Right ventricle myocardium superior (tissue), 1 donor: Measurements from ENCODE around the gene UGT3A1. TPM values are rescaled to one million over a fixed set of nuclear protein-coding genes. Genes with fewer than 3 reads are reported as not detected.
"Not testable (repeated sequence)": the region's sequence is repeated elsewhere in the genome, so short reads cannot be mapped to it uniquely, and the experiment has no call there.

Source experiments
- ATAC-seq: fragments of 200-7000 bp; cut with Tn5 transposase; one replicate; pipeline ENCODE4 v1.9.1; 2020; ENCODE audit warnings: mild to moderate bottlenecking; ENCODE audit not compliant: poor library complexity
- DNase-seq: peaks from one replicate; pipeline ENCODE4 v3.0.0-alpha.2; 2020
- intact Hi-C: fragments of 100-400 bp; cut with DNase I; formaldehyde crosslinking; loops from one replicate; pipeline ENCODE4 v1.11.2; 2022
- total RNA-seq: library from RNA; stranded (reverse); fragmentation: NEBNext Ultra II Directional; extraction: Animal tissue kit (Norgen Biotek cat#: 25700); gene quantifications from one replicate; pipeline ENCODE4 v1.2.1, GENCODE V29; 2021
- donor health status: DM: no; HTN: yes; CAD: no; lungs with severe emphysema.

UGT3A1 gene
- total RNA-seq, 1 donor from 2014 or later: not detected

DNA sequence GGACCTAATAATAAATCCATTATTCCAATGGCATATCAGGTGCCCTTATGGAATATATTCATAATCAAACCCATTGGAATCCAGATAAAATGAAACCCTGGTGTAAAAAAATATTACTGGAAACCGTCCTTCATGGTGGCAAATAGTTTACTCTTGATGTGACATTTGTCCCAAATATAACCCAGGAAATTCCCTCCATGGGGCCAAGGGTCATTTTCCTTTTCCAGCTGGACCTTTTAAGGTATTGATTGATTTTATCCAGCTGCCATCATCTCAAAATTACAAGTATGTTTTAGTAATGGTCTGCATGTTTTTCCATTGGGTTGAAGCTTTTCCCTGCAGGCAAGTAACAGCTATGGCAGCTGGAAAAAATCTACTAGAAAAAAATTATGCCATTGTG lies 8.4 kb upstream of the UGT3A1 start:
- intact Hi-C loops: no loop called here
- no peak for DNase-seq

DNA sequence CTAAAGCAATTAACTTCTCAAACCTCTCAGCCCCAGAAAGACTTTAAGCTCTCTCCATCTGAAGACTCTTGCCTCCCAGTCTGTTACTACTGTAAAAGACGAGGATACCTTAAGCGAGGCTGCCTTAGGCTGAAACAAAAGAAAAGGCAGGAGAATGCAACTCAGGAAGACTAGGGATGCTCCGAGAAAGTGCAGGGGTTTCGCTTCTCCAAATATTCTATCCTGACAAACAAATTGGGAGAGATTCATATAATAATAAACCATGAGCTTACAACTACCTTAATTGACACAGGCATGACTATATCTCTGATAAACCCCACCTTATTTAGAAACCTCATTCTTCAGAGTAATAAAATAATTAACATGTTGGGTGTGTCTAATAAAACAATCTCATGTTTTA lies 4.9 kb upstream of the UGT3A1 start:
- DNase-seq (no peak), ATAC-seq (no peak)
- intact Hi-C loops: no loop called here

More for the DNA sequence above, 8.4 kb upstream of the UGT3A1 start:
- no peak for ATAC-seq

DNA sequence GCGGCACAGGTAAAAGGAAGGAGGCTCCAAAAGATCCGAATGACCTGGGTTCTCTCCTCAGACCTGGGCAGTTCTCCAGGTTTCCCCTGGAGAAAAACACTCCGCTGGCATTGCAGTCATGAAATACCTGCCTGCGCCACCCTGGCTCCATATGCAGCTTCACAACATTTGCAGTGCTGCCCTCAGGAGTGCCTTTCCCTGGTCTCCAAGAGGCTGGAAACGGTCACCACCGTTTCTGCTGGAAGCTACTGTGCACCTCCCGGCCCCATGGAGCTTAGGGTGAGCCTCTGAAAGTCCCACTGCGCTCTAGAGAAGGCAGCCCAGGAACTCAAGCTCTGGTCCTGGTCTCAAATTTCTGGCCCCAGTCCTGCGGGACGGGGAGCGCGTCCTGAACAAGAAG lies 670 bp downstream of the UGT3A1 start:
- intact Hi-C loops: no loop called here
- DNase-seq: no peak
- no peak for ATAC-seq

DNA sequence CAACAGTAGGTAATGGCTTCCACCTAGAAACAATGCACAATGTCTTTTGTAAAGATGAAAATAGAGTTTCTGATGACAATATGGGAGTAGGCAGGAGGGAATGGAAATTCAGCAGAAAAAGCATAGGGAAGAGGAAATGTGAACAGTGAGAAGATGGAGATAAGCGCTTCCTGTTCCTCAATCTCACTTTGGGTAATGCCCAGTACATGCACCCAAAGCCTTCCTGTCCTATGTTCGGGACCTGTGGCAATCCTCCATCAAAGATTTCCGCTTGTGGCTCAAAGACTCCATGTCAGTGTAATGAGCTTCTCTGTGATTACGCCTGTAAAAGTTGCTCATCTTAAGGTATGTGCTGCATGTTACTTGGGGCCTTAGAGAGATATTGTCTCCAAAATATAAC lies 2.7 kb downstream of the UGT3A1 start:
- DNase-seq (no peak), ATAC-seq (no peak)
- intact Hi-C loops: no loop called here

DNA sequence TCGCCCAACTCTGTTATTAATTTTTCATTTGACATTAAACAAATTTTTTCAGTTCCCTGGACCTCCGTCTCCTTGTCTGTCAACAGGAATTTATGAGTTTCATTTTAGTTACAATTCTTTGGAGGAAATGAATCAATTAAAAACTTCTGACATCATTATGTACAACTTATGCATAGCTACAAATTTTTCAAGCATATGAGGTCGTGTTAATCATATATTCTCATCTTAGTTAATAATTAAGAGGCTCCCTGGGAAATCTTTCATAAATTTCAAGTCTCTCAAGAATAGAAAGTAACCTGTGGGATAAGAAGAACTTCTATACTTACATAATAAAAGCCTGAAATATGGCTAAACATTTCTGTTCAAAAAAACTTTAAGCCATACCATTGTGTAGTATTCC lies 3.4 kb downstream of the UGT3A1 start:
- DNase-seq (no peak), ATAC-seq (no peak)
- intact Hi-C loops: no loop called here

DNA sequence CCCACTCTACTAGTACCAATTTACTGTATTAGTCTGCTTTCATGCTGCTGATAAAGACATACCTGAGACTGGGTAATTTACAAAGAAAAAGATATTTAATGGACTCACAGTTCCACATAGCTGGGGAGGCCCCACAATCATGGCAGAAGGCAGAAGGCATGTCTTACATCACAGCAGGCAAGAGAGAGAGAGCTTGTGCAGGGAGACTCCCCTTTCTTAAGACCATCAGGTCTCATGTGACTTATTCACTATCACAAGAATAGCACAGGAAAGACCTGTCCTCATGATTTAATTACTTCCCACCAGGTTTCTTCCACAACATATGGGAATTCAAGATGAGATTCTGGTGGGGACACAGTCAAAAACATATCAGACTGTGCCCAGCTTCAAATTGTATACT lies 11.5 kb downstream of the UGT3A1 start:
- intact Hi-C loops: no loop called here
- no peak for ATAC-seq
- DNase-seq: no peak

DNA sequence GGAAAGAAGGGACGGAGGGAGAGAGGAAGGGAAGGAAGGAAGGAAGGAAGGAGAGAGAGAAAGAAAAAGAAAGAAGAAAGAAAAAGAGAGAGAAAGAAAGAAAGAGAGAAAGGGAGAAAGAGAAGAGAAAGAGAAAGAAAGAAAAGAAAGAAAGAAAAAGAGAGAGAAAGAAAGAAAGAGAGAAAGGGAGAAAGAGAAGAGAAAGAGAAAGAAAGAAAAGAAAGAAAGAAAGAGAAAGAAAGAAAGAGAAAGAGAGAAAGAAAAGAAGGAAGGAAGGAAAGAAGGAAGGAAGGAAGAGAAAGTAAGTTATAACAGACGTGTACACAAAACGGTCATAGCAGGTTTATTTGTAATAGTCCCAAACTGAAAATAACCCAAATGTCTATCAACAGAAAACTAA lies 14.3 kb downstream of the UGT3A1 start:
- intact Hi-C loops, ATAC-seq, DNase-seq: not testable (repeated sequence)

DNA sequence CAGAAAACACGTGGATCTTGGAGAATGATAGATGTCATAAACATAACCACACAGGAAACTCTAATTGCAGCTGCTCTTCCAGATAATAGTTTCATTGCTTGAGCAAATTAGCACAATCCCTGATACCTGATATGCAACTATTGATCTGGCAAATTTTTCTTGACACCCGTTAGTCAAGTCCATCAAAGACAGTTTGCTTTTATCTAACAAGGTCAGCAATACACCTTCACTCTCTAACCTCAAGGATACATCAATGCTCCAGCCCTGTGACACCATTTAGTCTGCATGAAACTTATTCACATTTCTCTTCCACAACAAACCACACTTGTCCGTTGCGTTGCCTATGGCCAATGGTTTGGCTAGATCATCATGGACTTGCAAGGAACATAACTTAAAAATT lies 16.6 kb downstream of the UGT3A1 start:
- intact Hi-C loops: no loop called here
- ATAC-seq (no peak), DNase-seq (no peak)

DNA sequence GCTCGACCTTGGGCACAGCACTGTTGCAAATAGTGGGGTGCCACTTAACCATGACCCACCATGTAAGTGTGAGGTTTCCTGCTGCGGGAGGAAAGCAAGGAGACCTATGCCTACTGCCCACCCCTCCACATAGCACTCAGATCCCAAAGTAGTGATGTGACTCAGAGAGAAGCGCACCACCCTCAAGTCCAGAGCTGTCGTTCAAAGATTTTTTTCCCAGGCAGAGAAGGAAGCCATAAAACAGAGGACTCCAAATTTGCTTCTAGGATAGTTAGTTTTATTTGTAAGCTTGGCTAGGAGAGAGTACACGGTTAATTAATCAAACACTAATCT lies 19.3 kb downstream of the UGT3A1 start:
- DNase-seq: no peak
- intact Hi-C loops: no loop called here
- ATAC-seq: no peak

DNA sequence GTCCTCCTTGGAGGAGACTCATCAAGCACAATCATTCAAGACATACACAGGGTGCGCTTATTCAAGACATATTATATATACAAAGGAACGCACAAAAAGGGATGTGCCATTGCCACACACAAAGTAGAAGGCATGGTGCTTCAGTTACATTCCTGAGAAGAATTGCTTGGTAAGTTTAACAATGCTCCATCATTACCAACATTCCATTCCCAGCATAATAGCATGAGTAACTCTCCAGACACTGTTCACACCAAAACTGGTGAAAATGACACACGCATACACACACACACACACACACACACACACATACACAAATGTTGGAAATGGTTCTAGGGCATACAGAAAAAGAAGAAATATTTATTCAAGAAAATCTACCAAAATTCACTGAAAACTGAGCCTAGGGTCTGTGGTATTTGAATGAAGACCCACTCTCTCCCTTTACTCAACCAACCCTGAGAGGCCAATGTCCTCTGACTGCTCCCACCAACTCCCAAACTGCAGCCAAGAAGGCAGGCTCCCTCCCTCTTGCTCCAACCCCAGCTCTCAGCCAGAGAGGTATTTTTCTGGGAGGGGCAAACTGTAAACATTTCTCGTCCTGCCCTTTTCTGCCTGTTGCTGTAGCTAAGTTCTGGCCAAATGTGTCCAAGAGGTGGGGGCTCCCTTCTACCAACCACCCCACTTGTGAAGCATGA lies 19.9 kb downstream of the UGT3A1 start:
- intact Hi-C loops: no loop called here
- ATAC-seq (no peak), DNase-seq (no peak)

DNA sequence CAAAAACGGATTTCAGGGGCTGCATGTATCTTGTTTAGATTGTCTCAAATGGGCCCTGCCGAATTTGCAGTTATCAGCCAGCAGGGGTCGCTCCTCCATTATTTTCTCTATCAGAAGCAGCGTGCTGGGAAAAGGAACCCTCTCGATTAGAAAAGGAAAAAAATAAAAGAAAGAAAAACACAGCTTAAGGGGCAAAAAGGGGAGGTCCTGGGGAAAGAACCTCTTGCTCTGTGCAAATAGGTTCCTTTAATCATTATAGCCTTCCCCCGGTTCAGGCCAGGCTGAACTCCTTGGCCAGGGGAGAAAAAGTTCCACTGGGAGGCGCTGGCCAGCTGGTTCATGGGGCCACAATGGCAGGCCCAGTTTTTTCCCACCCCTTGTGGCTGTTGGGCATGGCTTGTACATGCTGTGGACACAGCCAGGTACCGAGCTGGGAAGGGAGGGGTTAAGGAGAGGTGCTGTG lies 27.8 kb downstream of the UGT3A1 start:
- DNase-seq (no peak), ATAC-seq (no peak)
- intact Hi-C loops: no loop called here

DNA sequence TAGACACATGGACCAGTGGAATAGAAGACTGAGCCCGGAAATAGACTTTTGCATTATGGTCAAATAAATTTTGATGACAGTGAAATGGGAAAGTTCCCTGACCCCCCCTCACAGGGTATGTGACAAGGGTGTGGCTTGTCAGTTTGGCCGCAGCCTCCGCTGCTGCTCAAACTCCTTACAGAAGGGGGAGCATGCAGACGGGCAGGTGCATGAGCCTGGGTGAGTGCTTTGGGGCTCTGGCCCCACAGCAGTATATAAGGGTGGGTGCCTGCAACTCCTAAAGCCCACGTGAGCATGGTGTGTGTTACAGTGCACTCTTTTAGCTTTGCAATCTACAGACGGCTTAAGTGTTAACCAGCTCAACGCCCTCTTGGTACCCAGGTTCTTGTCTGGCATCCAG lies 30.9 kb downstream of the UGT3A1 start:
- no peak for DNase-seq
- intact Hi-C loops: no loop called here
- no peak for ATAC-seq

DNA sequence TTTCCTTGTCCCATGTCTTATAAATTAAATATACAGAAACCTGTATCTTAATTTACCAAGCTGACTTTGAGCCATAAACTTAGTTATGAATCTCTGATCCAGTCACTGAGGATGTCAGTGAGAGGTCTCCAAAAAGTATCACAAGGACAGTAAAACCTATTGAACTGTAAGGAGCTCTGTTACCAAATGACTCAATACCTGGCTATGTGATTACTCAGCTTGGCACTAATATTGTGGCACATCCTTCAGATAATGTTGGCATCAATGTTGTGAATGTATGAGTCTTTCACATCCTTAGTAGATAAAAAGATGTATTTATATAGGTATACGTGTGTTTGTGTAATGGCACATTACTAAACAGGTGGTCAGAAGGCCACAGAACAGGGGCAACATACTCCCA lies 34.8 kb downstream of the UGT3A1 start:
- intact Hi-C loops: no loop called here
- DNase-seq (no peak), ATAC-seq (no peak)

DNA sequence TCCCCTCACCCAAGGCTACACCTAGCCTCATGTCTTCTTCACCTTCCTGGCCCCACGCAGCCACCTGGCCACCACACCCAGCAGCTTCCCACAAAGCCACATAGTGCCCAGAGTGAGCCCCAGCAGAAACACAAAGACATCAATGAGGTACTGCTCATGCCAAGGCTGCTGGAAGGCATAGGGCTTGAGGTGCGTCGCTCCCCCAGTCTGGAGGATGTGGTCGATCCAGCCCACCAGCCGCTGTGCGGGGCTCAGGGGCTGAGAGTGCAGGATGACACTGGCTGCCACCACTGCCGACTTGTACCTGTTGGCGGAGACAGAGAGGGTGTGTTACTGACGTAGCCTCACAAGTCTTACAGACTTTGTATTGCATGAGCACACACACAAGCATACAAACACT lies 37.0 kb downstream of the UGT3A1 start:
- no peak for ATAC-seq
- intact Hi-C loops: no loop called here
- no peak for DNase-seq

DNA sequence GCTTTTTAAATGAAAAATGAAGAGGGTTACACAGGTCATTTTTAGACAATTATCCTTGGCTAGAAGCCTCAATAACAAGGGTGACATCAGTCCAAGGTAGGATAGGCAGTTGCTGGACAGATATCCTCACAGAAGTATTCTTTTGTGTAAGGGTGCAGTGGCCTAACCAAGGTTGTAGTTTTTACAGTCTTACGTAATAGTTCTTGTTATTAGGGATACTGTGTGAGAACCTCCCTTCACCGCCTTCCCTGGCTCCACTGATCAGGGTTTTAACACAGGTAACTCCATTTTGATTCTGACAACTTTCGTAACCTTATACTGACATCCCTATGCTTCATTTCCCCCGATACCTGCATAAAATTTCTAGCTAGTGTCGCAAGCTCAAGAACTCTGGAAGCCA lies 44.1 kb downstream of the UGT3A1 start:
- no peak for ATAC-seq
- DNase-seq: no peak
- intact Hi-C loops: no loop called here

DNA sequence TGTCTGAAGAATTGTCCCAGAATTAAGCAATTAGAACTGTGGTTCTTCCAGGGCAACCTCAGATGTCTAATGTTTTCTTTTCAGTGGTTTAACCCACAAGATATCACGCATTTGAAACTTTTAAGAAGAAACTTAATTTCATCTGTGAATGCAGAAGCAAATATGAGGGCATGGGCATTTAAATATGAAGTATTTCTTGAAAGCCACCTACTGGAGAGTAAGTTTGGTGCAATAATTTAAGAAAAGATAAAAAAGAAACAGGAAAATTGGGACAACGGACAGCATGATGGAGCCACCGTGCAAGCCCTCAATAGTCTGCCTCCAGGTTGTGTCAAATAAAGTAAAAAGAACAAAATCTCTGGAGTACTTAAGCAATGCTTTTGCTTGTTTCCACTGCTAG lies 51.6 kb downstream of the UGT3A1 start:
- no peak for DNase-seq
- ATAC-seq: no peak
- intact Hi-C loops: no loop called here

DNA sequence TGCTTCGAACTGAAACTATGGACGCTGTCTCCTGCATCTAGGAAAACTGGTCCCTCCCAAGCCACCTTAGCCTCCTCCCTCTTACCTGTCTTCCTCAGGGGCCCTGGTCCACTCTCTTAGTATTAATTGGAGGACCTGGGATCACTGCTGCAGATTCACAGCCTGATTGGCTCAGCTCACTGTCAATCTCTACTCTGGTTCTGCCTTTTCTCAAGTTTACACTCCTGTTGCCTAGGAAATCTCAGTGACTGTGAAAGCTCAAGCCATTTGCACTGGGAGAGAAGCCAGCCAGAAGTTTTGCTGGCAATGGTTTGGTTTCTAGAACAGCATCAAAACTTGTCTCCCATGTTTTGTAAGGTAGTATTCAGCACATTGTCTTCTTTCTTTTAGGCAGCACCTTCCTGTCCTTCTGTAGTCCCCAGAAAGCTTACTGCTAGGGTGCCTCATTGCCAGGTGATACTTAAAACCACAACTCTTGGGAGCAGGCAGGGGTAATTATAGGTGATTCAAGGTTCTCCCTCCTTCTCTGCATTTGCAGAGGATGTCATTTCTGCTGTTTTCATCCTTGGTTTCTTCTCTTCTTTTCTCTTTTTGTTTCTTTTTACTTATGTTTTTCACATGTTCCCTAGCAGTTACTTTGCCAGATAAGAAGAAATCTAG lies 52.5 kb downstream of the UGT3A1 start, which contains the start of gene CAPSL:
Gene CAPSL, minus strand, starts transcription at position 55 of the 660 bp plus-strand sequence. CDS start 17,502 bp downstream, outside the sequence.
- DNase-seq (no peak), ATAC-seq (no peak)
- intact Hi-C loops: no loop called here

DNA sequence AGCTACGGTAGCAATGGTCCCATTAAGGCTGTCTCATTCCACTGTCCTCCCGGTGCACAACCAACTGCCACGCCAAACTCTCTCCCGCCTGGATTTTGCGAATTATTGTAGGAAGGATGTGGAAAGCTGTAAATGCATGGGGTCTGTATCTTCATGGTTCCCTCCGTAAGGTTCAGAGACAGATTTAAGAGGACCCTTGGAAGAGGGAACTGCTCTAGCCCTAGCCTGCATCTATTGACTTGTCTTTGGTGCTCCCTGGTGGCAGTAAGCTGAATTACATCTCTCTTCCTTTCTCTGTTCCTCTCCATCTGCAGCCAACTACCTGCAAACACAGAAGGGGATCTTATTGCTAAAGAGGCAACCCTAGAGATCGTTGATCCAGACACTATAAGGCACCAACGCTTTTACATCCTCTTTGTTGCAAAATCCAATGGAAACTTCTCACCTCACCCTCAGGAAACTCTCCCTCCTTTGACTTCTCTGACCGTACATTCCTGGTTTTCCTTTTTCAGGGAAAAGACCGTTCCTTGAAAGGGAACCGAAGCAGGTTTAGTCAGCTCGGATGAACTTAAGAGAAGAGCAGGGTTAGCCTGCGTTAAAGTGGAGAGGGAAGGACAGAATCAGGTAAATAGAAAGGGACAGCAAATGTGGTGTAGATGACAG lies 64.7 kb downstream of the UGT3A1 start:
- intact Hi-C loops: loop anchor here (5.0 kb wide), 2 partner anchors 149 to 309 kb away; partner anchors contain the start of gene SPEF2
- no peak for DNase-seq

DNA sequence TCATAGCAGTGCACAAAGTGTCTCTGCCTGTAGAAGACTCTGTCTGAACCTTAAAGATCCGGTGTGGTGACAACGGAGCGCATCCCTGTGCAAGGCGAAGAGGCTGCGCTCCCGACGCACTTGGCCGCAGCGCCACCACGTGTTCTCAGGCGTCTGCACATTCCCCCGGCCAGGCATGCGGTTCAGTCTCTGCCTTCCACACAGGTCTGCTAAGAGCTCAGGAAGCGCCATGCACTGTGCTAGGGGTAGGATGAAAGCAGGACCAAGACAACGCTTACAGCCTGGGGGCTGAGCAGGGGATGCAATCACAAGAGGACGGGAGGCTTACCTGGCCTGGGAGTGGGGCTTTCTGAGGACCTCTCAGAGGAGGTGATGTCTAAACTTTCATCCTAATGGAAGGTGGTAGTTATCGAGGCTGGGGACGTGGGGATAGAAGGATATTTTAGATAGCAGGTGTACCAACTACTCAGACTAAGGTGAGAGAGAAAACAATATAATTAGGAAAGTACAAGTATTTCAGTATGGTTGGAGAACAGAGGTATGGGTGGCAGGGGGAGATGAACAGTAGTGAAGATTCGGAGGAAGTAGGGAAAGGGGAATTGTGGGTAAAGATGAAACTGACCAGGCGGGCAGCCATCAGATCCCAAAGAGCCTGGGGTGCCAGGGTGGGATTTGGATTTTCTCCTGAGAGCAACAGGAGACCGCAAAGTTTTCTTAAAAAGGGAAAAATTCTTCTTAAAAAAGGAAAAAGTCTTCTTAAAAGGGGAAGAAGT lies 66.1 kb downstream of the UGT3A1 start:
- DNase-seq (peak; percentile 67), ATAC-seq (peak; percentile 75)
- intact Hi-C loops: loop anchor here (5.0 kb wide), 2 partner anchors 148 to 308 kb away; partner anchors contain the start of gene SPEF2

More for the DNA sequence above, 64.7 kb downstream of the UGT3A1 start:
- ATAC-seq: peak; percentile 78
